Measurements from ENCODE around the gene CAPRIN1.

Gene CAPRIN1

DNA sequence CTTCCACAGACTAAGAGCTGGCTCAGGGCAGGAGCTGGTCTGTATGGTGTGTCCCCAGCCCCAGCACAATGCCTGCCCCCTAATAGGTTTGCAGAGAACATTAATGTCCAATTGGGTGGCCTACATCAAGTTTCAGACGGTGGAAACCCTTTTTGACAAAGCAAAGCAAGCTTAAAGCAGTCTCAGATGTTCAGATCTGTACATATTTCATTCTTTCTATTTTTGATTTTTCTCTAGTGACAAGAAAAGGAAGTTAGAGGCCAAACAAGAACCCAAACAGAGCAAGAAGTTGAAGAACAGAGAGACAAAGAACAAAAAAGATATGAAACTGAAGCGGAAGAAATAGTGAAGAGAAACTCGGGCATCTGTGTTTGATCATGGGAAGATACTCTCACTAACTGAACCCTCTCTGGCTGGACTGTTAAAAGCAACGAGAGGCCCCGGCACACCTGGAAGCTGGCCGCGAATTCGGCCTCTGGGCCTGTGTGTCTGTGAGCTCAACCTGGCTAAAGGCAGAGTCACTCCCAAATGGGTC, 94.4 kb downstream of the CAPRIN1 start:
- no peak for DNase-seq (ENCODE audit: low read depth)

DNA sequence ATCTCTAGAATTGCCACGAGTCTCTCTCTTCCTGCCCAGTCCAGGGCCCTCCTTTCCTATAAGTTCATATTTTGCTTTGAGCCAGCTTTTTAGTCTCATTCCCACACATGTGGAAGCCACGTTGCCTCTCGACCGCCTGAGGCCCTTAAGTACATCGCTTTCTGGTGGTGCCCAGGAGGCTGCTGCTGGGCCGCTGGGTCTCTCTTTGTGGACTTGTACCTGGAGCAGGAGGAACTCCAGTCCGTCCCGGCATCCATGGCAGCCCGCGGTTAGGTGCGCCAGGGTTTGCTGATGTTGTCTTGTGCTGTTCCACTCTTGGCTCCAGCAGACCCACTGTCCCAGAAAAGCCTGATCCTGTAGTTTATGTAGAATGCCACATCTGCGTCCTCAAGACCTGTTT, 94.9 kb downstream of the CAPRIN1 start:
- DNase-seq (ENCODE audit: low read depth) = no peak

DNA sequence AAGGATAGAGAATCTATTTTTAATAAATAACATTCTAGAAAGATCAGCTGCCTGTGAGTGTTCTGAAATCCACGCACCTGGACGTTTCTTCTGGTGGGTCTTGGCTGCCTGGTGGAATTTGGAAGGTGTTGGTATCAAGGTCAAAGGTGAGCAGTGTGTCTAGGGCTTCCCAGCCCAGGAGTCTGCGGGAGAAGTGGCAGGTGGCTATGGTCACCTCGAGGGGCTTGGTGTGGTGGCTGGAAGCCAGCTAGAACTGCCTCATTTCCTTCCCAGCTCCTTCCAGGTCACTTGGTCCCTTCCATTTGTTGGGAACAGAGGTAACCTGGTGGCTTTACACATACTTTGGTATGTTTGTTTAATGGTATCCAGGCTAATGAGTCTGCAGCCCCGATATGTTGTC, 95.3 kb downstream of the CAPRIN1 start:
- no peak for DNase-seq (ENCODE audit: low read depth)

DNA sequence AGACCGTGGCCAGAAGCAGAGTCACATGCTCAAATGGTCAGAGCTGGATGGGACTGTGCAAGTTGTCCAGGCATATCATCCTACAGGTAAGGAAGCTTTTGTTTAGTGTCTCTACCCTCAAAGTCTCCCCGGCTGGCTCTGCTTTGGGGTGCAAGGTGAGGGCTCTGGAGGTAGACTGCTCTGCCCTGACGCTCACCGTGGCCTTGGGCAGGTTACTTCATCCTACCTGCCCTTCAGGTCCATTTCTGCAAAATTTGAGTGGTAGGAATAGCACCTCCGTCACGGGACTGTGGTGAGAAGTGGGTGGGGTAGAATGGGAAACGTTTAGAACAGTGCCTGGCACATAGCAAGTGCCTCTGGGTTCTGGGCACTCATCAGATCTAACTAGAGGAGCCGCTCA, 96.0 kb downstream of the CAPRIN1 start:
- DNase-seq (ENCODE audit: low read depth) = no peak

DNA sequence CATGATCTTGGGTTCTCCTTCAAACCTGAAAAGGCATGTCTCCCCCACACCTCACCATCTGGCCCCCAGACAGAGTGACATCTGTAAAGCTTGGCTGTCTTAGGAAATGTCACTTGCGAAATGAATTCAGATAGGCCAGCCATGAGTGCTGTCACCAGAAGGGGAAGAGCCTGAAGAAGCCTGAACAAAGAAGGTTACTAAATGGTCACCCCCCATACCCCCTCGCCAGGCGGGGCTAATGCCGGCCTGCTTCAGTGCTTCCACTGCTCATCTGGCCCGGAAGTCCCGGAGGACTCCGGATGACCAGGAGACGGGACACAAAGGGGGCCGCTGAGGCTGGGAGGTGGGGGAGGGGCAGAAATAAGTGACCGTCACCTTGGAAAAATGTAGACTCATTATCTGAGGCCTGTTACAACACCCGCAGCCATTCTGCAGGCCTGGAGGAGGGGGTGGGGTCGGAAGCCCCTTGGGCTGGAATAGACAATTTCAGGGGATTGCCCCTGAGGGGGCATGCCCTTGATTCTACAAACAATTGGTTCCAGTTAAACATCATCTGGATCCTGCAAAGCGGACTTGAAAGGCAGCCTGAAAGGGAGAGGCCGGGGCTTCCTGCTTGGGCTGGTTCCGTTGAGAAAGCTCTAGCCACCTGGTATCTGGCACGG, 97.1 kb downstream of the CAPRIN1 start:
- no peak for DNase-seq (ENCODE audit: low read depth)

DNA sequence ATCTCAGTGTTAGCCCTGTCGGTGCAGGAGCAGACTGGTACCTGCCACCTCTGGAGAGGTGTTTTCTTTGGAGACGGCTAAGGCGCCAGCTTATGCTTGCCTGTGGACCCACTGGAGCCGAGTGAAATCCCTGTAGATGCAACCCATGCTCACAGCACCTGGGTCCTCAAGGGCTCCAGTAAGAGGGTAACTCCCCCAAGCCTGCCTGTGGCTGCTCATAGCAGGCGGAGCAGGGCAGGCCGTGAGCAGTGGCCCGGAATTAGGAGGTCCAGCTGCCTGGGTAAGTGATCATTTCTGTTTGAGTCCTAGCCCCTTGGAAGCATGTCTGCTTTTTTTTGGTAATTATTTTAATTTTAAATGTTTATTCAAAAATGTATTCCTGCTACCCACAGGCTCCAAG, 97.7 kb downstream of the CAPRIN1 start:
- no peak for DNase-seq (ENCODE audit: low read depth)

DNA sequence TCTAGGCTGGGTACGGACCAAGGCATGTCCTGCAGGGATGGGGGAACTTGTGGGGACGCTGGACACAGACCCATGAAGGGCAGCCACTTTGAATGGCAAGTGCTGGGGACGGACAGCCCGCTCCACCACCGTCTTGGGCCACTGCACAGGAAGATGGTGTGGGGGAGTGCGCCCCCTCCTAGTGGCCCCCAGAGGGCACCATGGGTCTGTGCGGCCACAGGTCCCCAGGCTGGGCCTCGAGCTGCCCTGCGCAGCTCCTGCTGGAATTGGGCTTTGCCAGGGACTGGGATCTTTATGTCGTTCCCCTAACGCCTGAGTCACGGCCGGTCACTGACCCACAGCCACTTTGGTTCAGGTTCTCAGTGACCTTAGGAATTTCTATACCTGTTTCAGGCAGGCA, 98.3 kb downstream of the CAPRIN1 start:
- DNase-seq (ENCODE audit: low read depth) = no peak

DNA sequence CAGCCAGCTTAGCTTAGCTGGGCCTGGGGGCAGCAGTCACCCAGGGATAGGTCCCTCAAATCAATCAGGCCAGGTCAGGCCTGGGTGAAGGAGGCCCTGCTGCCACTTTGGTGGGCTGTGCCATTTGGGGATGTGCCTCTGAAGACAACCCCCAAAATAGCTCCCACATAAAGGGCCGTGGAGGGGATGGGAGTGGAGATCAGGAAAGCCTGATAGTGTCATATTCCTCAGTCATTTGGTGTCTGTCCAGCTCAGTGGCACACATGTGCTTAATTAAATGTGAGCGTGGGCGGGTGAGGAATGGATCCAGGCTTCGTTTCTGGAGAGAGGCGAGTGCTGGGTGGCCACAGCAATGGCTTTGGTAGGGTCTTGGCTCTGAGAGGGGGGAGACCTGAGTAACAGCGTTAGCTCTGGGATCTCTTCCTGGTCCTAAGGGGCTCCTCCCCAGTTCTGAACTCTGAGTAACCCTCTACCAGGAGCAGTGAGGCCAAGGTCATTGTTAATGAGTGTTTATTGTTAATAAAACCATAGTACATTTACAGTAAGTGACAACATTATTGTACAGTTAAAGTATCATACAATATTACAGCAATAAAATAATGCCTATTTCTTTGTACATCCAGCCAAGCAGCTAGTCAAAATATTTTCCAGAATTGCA, 99.1 kb downstream of the CAPRIN1 start:
- no peak for DNase-seq (ENCODE audit: low read depth)
